Measurements from ENCODE around the gene ATP2C1. TPM values are rescaled to one million over a fixed set of nuclear protein-coding genes. Genes with fewer than 3 reads are reported as not detected.

The ATP2C1 gene
- total RNA-seq, 1 donor from 2014 or later: 142 TPM

DNA sequence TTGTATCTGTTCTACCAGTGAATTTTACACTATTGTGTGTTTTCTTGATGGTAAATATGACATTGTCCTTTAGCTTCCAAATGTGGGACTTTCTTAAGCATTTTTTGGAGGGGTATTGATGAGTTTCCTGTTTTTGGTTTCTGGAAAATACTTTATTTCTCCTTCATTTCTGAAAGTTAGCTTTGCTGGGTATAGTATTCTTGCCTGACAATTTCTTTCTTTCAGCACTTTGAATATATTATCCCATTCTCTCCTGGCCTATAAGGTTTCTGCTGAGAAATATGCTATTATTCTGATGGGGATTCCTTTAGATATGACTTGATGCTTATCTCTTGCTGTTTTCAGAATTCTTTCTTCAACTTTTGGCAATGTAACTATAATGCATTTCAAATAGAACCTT lies 15.4 kb upstream of the ATP2C1 start:
- intact Hi-C loops (cut with DNase I): no loop called here
- ATAC-seq: no peak
- H3K9me3 ChIP-seq: no peaks in the 10 kb centered on the region

DNA sequence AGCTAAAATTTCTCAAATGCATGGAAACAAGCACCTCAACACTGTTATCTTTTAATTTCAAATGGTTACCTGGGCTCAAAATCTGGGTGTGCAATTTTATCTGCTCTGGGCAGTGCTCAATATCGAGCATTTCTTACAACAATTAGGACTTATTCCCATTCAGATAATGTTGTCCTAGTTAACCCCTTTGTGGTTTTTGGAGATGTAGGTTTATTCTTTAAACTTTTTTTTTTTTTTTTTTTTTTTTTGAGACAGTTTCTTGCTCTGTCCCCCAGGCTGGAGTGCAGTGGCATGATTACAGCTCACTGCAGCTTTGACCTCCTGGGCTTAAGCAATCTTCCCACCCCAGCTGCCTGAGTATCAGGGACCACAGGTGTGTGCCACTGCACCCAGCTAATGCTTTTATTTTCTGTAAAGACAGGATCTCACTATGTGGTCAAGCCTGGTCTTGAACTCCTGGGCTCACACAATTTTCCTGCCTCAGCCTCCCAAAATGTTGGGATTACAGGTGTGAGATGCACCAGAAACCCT lies 4.4 kb upstream of the ATP2C1 start:
- TF ChIP-seq, protein P1, sequence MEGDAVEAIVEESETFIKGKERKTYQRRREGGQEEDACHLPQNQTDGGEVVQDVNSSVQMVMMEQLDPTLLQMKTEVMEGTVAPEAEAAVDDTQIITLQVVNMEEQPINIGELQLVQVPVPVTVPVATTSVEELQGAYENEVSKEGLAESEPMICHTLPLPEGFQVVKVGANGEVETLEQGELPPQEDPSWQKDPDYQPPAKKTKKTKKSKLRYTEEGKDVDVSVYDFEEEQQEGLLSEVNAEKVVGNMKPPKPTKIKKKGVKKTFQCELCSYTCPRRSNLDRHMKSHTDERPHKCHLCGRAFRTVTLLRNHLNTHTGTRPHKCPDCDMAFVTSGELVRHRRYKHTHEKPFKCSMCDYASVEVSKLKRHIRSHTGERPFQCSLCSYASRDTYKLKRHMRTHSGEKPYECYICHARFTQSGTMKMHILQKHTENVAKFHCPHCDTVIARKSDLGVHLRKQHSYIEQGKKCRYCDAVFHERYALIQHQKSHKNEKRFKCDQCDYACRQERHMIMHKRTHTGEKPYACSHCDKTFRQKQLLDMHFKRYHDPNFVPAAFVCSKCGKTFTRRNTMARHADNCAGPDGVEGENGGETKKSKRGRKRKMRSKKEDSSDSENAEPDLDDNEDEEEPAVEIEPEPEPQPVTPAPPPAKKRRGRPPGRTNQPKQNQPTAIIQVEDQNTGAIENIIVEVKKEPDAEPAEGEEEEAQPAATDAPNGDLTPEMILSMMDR (IDR thresholded peaks at IDR 0.05): no peak
- intact Hi-C loops (cut with DNase I): no loop called here
- Histone ChIP-seq H3K4me1 (peaks cover 6% of the 10 kb centered on the region), H3K9me3 (no peaks in the 10 kb centered on the region), H3K27ac (no peak overlapping the region), H3K36me3 (no peaks in the 10 kb centered on the region), H3K4me3 (no peak overlapping the region), H3K27me3 (no peaks in the 10 kb centered on the region)
- DNase-seq (no peak), ATAC-seq (no peak)

More for the DNA sequence above, 15.4 kb upstream of the ATP2C1 start:
- Histone ChIP-seq H3K27me3 (no peaks in the 10 kb centered on the region), H3K4me3 (no peak overlapping the region), H3K36me3 (no peaks in the 10 kb centered on the region), H3K27ac (no peak overlapping the region), H3K4me1 (no peaks in the 10 kb centered on the region)
- TF ChIP-seq, protein P1 (IDR thresholded peaks at IDR 0.05): no peak
- DNase-seq: no peak

DNA sequence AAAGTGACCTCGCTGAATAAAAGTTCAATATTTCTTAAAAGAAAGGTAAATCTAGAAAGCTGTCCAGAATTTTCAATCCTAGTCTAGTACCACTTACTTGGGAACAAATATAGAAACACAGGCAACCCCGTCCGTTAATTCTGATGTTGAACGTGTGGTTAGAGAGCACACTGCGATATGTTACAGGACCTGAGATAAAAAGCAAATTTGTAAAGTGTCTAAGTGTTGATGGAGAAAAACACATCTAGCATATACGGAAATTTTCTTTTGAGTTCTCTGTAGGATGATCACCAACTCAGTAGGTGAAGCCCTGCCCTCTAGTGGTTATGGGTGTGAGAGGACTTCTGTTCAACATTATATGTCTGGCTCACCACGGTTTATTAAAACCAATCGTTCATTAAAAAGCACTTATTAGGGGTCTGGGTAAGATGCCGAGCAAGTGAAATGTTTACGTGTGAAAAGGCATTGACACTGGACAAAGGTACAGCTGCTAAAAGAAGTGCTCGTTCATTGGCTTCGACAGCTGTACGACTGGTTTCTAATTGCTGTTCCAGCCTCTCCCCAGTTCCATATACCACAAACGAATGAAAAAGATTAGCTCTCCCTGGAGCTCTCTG lies 1.0 kb upstream of the ATP2C1 start:
- DNase-seq (no peak), ATAC-seq (peak; percentile 73)
- Histone ChIP-seq H3K4me1 (peaks cover 17% of the 10 kb centered on the region), H3K9me3 (no peaks in the 10 kb centered on the region), H3K27ac (peak overlapping the region; percentile 98), H3K36me3 (no peaks in the 10 kb centered on the region), H3K4me3 (peak overlapping the region; percentile 91), H3K27me3 (no peaks in the 10 kb centered on the region)
- intact Hi-C loops (cut with DNase I): loop anchor here (10.0 kb wide), 1 partner anchor 128 kb away; no protein-coding TSS in a partner anchor
- TF ChIP-seq, protein P1 (IDR thresholded peaks at IDR 0.05): peak; percentile 87

DNA sequence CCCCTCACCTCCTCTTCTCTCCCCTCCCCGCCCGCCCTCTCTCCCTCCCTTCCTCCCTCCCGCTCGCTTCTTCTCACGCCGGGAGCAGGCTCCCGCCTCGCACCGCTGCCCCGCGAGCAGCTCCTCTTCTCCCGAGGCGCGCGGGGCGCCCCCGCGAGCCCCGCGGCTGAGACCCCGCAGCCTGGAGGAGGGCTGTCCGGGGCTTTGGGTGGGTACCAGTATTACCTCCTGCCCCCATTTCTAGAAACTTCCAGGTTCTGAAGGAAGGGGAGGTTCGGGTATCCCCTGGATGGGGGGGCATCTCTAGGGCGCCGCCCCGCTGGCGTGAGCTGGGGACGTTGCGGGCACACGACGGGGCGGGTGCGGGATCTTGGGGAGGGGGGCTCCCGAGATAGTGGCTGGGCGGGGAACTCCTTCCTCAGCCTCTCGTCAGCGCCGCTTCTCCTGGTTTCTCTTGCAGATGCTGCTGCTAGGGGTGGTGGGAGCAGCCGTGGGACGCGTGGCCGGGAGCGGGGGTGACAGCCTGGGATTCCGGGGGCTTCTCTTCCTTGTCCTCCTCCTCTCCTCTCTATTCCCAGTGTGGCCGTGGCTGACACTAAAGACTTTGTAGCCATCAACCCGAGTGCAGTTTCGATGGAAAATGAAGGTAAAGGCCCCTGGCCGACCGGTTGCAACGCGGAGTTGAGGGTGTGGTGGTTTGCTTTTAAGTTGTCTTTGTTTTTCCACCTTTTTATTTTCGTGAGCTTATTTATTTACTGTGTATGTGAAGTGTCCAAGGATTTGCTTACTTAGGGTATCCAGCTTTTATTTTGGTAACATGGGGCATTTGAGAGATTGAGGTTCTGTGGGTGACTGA lies 474 bp downstream of the ATP2C1 start:
- Histone ChIP-seq H3K9me3 (no peaks in the 10 kb centered on the region), H3K4me3 (peak overlapping the region; percentile 91), H3K27ac (peak overlapping the region; percentile 98), H3K27me3 (no peaks in the 10 kb centered on the region), H3K4me1 (peaks cover 17% of the 10 kb centered on the region), H3K36me3 (no peaks in the 10 kb centered on the region)
- TF ChIP-seq, protein P1 (IDR thresholded peaks at IDR 0.05): no peak
- DNase-seq: peak; percentile 82
- ATAC-seq: peak; percentile 45
- intact Hi-C loops (cut with DNase I): loop anchor here (10.0 kb wide), 1 partner anchor 130 kb away; no protein-coding TSS in a partner anchor

DNA sequence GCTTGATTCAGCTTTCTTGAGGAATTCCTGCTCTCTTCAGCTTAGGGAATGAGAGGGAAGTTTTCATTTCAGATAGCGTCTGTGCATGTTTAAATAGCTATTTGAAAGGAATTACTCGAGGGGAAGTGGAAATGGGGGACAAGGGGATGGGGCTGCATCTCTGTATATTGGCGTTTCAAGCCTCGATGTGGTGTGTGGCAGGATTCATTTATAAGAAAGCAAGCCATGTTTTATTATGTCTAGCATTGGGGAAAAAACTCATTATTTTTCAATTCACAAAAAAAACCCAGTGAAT lies 1.0 kb downstream of the ATP2C1 start:
- no peaks in the 10 kb centered on the region for H3K36me3 ChIP-seq
- peaks cover 17% of the 10 kb centered on the region for H3K4me1 ChIP-seq
- ATAC-seq: no peak
- peak overlapping the region; percentile 91 for H3K4me3 ChIP-seq
- H3K9me3 ChIP-seq: no peaks in the 10 kb centered on the region
- TF ChIP-seq, protein P1 (IDR thresholded peaks at IDR 0.05): no peak
- DNase-seq: no peak
- intact Hi-C loops (cut with DNase I): loop anchor here (10.0 kb wide), 1 partner anchor 130 kb away; no protein-coding TSS in a partner anchor
- no peaks in the 10 kb centered on the region for H3K27me3 ChIP-seq
- peak overlapping the region; percentile 98 for H3K27ac ChIP-seq
